Activated B cell treated with CpG ODN at 0.5 μM for 24 hours (primary cell): ENCODE results near the gene PTBP3. TPM values are rescaled to one million over a fixed set of nuclear protein-coding genes. Genes with fewer than 3 reads are reported as not detected.
A peak's percentile ranks its signal among the peaks of the same experiment; 100 is the strongest.

Experiments
- ATAC-seq: fragments of 200-7000 bp; cut with Tn5 transposase; one replicate; pipeline ENCODE4 v1.10.0; 2021; ENCODE audit warnings: low read depth, mild to moderate bottlenecking, moderate library complexity
- CTCF ChIA-PET: fragments of 350-600 bp; sonication (Branson Sonifier 250); formaldehyde crosslinking; loops from one replicate; lab custom pipeline; 2021; ENCODE audit warnings: antibody characterized with exemption; lab: Charles Lee
- POLR2A ChIA-PET: fragments of 350-600 bp; sonication (Branson Sonifier 250); formaldehyde crosslinking; loops from one replicate; lab custom pipeline; 2021; ENCODE audit warnings: antibody characterized with exemption; lab: Charles Lee
- DNase-seq: peaks from one replicate; pipeline ENCODE4 v3.0.0; 2022
- H3K27ac Mint-ChIP-seq: one replicate; pipeline ENCODE4 v1.8.0; 2020; ENCODE audit warnings: mixed read lengths
- H3K27me3 Mint-ChIP-seq: one replicate; pipeline ENCODE4 v1.8.0; 2021; ENCODE audit warnings: mixed read lengths
- H3K36me3 Mint-ChIP-seq: one replicate; pipeline ENCODE4 v1.8.0; 2021; ENCODE audit warnings: low read depth, mixed read lengths
- H3K4me1 Mint-ChIP-seq: one replicate; pipeline ENCODE4 v1.8.0; 2021; ENCODE audit warnings: mixed read lengths
- H3K4me3 Mint-ChIP-seq: one replicate; pipeline ENCODE4 v1.8.0; 2020; ENCODE audit warnings: mild to moderate bottlenecking, mixed read lengths
- H3K9me3 Mint-ChIP-seq: one replicate; pipeline ENCODE4 v1.8.0; 2020; ENCODE audit warnings: mixed read lengths
- intact Hi-C: fragments of 100-400 bp; cut with micrococcal nuclease; formaldehyde crosslinking; loops from one replicate; pipeline ENCODE4 v1.15.1; 2024
- total RNA-seq: library from RNA; stranded (reverse); gene quantifications from 2 replicates; pipeline ENCODE4 v1.2.3, GENCODE V29; 2022
- TF ChIP-seq, protein P1 (sequence below): fragments of 200-600 bp; IDR thresholded peaks from one replicate; pipeline ENCODE4 v1.8.0; 2022; ENCODE audit warnings: antibody characterized with exemption, mild to moderate bottlenecking

PTBP3 gene
- total RNA-seq, 1 donor from 2014 or later = 106 TPM

- DNase-seq = no peak
- H3K27me3 Mint-ChIP-seq = no peaks in the 10 kb centered on the region
- POLR2A ChIA-PET = interaction anchor here (1.0 to 2.4 kb wide), 2 partner anchors 11 to 99 kb away, joined by 4 to 10 read pairs; no protein-coding TSS in a partner anchor
- H3K4me1 Mint-ChIP-seq = peaks cover 46% of the 10 kb centered on the region
- TF ChIP-seq, protein P1, sequence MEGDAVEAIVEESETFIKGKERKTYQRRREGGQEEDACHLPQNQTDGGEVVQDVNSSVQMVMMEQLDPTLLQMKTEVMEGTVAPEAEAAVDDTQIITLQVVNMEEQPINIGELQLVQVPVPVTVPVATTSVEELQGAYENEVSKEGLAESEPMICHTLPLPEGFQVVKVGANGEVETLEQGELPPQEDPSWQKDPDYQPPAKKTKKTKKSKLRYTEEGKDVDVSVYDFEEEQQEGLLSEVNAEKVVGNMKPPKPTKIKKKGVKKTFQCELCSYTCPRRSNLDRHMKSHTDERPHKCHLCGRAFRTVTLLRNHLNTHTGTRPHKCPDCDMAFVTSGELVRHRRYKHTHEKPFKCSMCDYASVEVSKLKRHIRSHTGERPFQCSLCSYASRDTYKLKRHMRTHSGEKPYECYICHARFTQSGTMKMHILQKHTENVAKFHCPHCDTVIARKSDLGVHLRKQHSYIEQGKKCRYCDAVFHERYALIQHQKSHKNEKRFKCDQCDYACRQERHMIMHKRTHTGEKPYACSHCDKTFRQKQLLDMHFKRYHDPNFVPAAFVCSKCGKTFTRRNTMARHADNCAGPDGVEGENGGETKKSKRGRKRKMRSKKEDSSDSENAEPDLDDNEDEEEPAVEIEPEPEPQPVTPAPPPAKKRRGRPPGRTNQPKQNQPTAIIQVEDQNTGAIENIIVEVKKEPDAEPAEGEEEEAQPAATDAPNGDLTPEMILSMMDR = no peak
- ATAC-seq = no peak
- H3K9me3 Mint-ChIP-seq = no peaks in the 10 kb centered on the region
- CTCF ChIA-PET = interaction anchor here (1.1 to 1.6 kb wide), 2 partner anchors 14 to 251 kb away, joined by 3 to 5 read pairs; no protein-coding TSS in a partner anchor
- intact Hi-C loops = loop anchor here (1.0 to 5.0 kb wide), 3 partner anchors 11 to 159 kb away; partner anchors contain the start of gene PTBP3
- peaks cover 2% of the 10 kb centered on the region for H3K36me3 Mint-ChIP-seq
- H3K27ac Mint-ChIP-seq = peak overlapping the region; percentile 63
- peak overlapping the region; percentile 85 for H3K4me3 Mint-ChIP-seq
Measured at GRCh38 chr9:112173489-112174221, 159.8 kb downstream of the PTBP3 start.

DNA sequence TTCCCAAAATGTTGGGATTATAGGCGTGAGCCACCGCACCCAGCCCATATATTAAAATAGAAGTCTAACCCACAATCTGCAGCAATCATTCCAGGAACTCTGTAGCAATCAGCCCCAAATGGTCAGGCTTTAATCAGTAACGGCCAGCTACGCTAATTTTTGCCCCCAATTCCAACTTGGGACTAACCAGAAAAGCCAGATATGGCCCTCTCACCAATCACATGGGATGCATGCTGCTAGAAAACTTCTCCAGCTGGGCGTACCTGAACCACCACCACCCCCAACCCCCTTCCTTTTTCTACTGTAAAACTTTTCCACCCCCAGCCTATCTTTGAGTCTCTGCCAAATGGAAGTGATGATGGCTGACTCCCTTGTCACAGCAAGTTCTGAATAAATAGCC lies 162.5 kb downstream of the PTBP3 start:
- no peaks in the 10 kb centered on the region for H3K9me3 Mint-ChIP-seq
- no peak overlapping the region for H3K4me3 Mint-ChIP-seq
- ATAC-seq (no peak), DNase-seq (no peak)
- H3K27me3 Mint-ChIP-seq = no peaks in the 10 kb centered on the region
- H3K27ac Mint-ChIP-seq = no peak overlapping the region
- TF ChIP-seq, protein P1 = no peak
- ChIA-PET CTCF (no interaction called here), POLR2A (interaction anchor here (0.7 kb wide), 1 partner anchor 136 kb away, joined by 3 read pairs; no protein-coding TSS in a partner anchor)
- intact Hi-C loops = loop anchor here (5.0 kb wide), 1 partner anchor 46 kb away; no protein-coding TSS in a partner anchor
- peaks cover 50% of the 10 kb centered on the region for H3K4me1 Mint-ChIP-seq
- H3K36me3 Mint-ChIP-seq = peaks cover 2% of the 10 kb centered on the region

DNA sequence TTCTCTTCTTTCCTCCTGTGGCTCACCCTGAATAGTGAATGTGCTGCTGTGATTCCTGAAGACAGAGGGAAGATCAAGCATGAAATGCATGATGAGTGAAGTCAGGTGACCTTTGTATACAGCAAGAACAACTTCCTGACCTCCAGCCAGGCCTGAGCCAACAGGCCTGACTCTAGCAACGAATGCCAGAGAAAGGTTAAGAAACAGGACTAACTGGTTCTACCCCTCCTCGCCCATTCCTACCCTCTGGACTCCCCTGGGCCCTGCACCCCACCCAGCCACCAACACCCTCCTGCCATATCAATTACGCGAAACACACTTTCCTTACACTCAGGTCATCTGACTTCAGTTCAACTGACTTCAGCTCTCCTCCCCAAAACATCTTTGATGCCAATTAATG lies 163.2 kb downstream of the PTBP3 start:
- ChIA-PET CTCF (no interaction called here), POLR2A (no interaction called here)
- no peak for DNase-seq
- Mint-ChIP-seq H3K4me1 (peaks cover 47% of the 10 kb centered on the region), H3K27me3 (no peaks in the 10 kb centered on the region), H3K9me3 (no peaks in the 10 kb centered on the region), H3K4me3 (no peak overlapping the region), H3K36me3 (peaks cover 2% of the 10 kb centered on the region), H3K27ac (peak overlapping the region; percentile 3)
- intact Hi-C loops = loop anchor here (5.0 kb wide), 1 partner anchor 47 kb away; no protein-coding TSS in a partner anchor
- ATAC-seq = no peak
- TF ChIP-seq, protein P1 = no peak

- intact Hi-C loops = no loop called here
- Mint-ChIP-seq H3K27me3 (no peaks in the 10 kb centered on the region), H3K4me1 (peaks cover 45% of the 10 kb centered on the region), H3K36me3 (peaks cover 2% of the 10 kb centered on the region), H3K9me3 (no peaks in the 10 kb centered on the region), H3K4me3 (no peak overlapping the region), H3K27ac (no peak overlapping the region)
- TF ChIP-seq, protein P1 = no peak
- ChIA-PET CTCF (no interaction called here), POLR2A (interaction anchor here (0.7 kb wide), 1 partner anchor 163 kb away, joined by 6 read pairs; no protein-coding TSS in a partner anchor)
- DNase-seq (no peak), ATAC-seq (no peak)
Measured at GRCh38 chr9:112169368-112169767, 164.1 kb downstream of the PTBP3 start.

DNA sequence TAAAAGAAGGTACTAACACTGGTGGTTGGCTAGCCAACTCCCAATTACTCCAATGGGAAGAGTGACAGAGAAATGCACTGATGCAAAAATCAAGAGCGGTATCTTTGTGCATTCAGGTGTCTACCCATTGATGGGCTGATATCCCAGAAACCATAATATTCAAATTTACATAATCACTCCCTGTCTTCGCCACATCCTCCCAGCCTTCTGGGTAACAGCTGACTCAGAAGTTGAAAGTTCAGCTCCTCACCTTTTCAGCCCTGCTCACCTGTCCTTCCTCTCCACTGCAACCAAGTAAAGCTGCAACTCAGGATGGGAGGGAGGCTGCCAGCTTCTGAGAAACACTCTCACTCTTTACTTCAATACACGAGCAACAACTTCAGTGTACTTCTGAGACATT lies 165.2 kb downstream of the PTBP3 start:
- no peaks in the 10 kb centered on the region for H3K9me3 Mint-ChIP-seq
- TF ChIP-seq, protein P1 = no peak
- no peaks in the 10 kb centered on the region for H3K27me3 Mint-ChIP-seq
- ChIA-PET CTCF (interaction anchor here (0.9 kb wide), 1 partner anchor 65 kb away, joined by 3 read pairs; no protein-coding TSS in a partner anchor), POLR2A (no interaction called here)
- H3K36me3 Mint-ChIP-seq = peaks cover 2% of the 10 kb centered on the region
- H3K27ac Mint-ChIP-seq = no peak overlapping the region
- intact Hi-C loops = no loop called here
- ATAC-seq = no peak
- no peak overlapping the region for H3K4me3 Mint-ChIP-seq
- DNase-seq = no peak
- peaks cover 33% of the 10 kb centered on the region for H3K4me1 Mint-ChIP-seq
